MM.1S (cell line): ENCODE data around the gene ADCY3.

ENCODE experiments used
- DNase-seq: peaks from one replicate; pipeline ENCODE4 v3.0.0-alpha.2; 2015
- H2AFZ ChIP-seq: fragments of 300-600 bp; sonication (generic); 2 replicates; pipeline ENCODE4 v1.6.0; 2016; ENCODE audit warnings: antibody characterized with exemption, low read length
- H3F3A ChIP-seq: fragments of 300-600 bp; sonication (generic); 2 replicates; pipeline ENCODE4 v1.6.1; 2016; ENCODE audit warnings: mild to moderate bottlenecking, antibody characterized with exemption, low read length, moderate library complexity, mixed read lengths; ENCODE audit not compliant: insufficient read depth
- H3K27ac ChIP-seq: fragments of 300-600 bp; sonication (generic); 2 replicates; pipeline ENCODE4 v1.5.1; 2016; ENCODE audit warnings: mild to moderate bottlenecking, low read length
- H3K27me3 ChIP-seq: fragments of 300-600 bp; sonication (generic); replicated peaks from 2 replicates; pipeline ENCODE4 v1.6.0; 2016; ENCODE audit warnings: low read length; ENCODE audit not compliant: insufficient read depth
- H3K36me3 ChIP-seq: fragments of 300-600 bp; sonication (generic); replicated peaks from 2 replicates; pipeline ENCODE4 v1.6.1; 2016; ENCODE audit warnings: mild to moderate bottlenecking, low read length, mixed read lengths; ENCODE audit not compliant: insufficient read depth
- H3K4me1 ChIP-seq: fragments of 300-600 bp; sonication (generic); 2 replicates; pipeline ENCODE4 v1.6.1; 2016; ENCODE audit warnings: low read length, mixed read lengths
- H3K4me2 ChIP-seq: fragments of 300-600 bp; sonication (generic); 2 replicates; pipeline ENCODE4 v1.6.0; 2016; ENCODE audit warnings: low read depth, low read length
- H3K4me3 ChIP-seq: fragments of 300-600 bp; sonication (generic); 2 replicates; pipeline ENCODE4 v1.5.1; 2016; ENCODE audit warnings: low read length, mixed read lengths
- H3K79me2 ChIP-seq: fragments of 300-600 bp; sonication (generic); 2 replicates; pipeline ENCODE4 v1.6.1; 2016; ENCODE audit warnings: mixed run types, low read length, mixed read lengths
- H3K9ac ChIP-seq: fragments of 300-600 bp; sonication (generic); 2 replicates; pipeline ENCODE4 v1.6.1; 2016; ENCODE audit warnings: low read length, mixed read lengths
- H3K9me2 ChIP-seq: fragments of 300-600 bp; sonication (generic); replicated peaks from 2 replicates; pipeline ENCODE4 v1.6.1; 2016; ENCODE audit warnings: mild to moderate bottlenecking, low read length, mixed read lengths; ENCODE audit not compliant: insufficient read depth
- H3K9me3 ChIP-seq: fragments of 300-600 bp; sonication (generic); replicated peaks from 2 replicates; pipeline ENCODE4 v1.6.1; 2016; ENCODE audit warnings: mild to moderate bottlenecking, low read length, mixed read lengths; ENCODE audit not compliant: insufficient read depth
- H4K20me1 ChIP-seq: fragments of 300-600 bp; sonication (generic); 2 replicates; pipeline ENCODE4 v1.6.1; 2016; ENCODE audit warnings: mild to moderate bottlenecking, low read length, moderate library complexity, mixed read lengths; ENCODE audit not compliant: insufficient read depth
- CTCF ChIP-seq: fragments of 300-600 bp; sonication (generic); IDR thresholded peaks from 2 replicates; pipeline ENCODE4 v1.5.1; 2016; ENCODE audit warnings: antibody characterized with exemption, low read length, mixed read lengths
- EZH2 ChIP-seq: fragments of 300-600 bp; sonication (generic); optimal IDR thresholded peaks from 2 replicates; pipeline ENCODE3; 2017; ENCODE audit warnings: low read depth, mild to moderate bottlenecking, antibody characterized with exemption, low read length, mixed read lengths
- EZH2phosphoT487 ChIP-seq: fragments of 300-600 bp; sonication (generic); IDR thresholded peaks from 2 replicates; pipeline ENCODE4 v1.6.1; 2018; ENCODE audit warnings: antibody characterized with exemption, low read length

Gene ADCY3

DNA sequence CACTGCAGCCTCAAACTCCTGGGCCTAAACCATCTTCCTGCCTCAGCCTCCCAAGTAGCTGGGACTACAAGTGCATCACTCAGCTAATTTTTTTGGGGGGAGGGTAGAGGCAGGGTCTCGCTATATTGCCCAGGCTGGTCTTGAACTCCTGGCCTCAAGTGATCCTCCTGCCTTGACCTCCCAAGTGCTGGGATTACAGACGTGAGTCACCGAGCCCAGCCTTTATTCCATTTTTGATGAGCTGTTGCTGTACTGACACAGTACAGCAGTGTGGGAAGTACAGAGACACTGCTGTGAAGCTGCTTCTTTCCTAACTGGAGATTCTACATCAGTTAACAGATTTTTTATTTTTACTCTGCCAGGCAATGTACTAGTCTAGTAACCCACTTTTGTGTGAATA lies 145.7 kb downstream of the ADCY3 start:
- Histone ChIP-seq H3K79me2 (no peaks in the 10 kb centered on the region), H4K20me1 (no peaks in the 10 kb centered on the region), H3K4me2 (no peak overlapping the region), H3K9me3 (no peaks in the 10 kb centered on the region), H3K27me3 (no peaks in the 10 kb centered on the region), H3K27ac (no peak overlapping the region), H3K9ac (no peak overlapping the region), H3K9me2 (no peaks in the 10 kb centered on the region), H3K4me3 (no peak overlapping the region), H3K36me3 (no peaks in the 10 kb centered on the region), H3F3A (no peaks in the 10 kb centered on the region), H3K4me1 (no peaks in the 10 kb centered on the region), H2AFZ (no peak overlapping the region)
- no peak for TF ChIP-seq EZH2
- no peak for TF ChIP-seq EZH2phosphoT487
- no peak for TF ChIP-seq CTCF
- no peak for DNase-seq

DNA sequence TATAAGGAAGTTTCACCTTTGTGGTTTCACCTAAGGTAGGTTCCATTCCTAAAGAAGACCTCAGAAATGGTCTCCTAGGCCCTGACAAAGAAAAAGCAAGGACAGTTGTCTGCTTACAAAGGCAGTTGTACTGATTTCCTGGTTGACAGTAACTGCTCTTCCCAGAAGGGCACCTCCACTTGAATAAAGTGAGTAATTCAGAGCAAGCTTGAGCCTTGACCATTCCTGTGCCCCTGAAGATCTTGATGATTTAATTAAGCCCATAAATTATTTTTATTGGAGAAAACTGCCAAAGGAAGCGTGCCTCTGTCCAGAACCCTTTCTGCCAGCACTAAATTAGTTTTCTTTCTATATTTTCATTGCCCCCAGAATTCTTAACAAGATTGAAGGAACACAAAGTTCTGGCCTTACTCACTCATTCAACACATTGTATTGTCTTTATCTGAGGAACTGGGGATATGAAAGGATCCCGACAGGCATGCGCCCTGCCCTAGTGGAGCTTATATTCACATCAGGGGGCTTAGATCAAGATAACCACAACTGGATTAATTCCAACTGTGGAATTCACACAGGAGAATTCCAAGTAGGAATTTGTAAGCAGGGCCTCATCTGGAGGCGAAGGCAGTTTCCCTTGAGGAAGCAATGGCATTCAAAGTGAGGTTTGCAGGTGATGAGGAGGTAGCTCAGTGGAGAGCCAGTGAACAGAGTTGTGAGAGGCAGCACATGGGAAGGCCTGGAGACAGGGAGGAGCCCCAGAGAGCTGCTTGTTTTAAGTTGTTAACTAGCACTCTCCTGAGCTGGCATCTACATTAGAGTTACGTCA lies 148.1 kb downstream of the ADCY3 start:
- Histone ChIP-seq H3K27ac (no peak overlapping the region), H3K27me3 (no peaks in the 10 kb centered on the region), H3K4me2 (no peak overlapping the region), H3K9me3 (no peaks in the 10 kb centered on the region), H3K9ac (no peak overlapping the region), H3K36me3 (no peaks in the 10 kb centered on the region), H3K4me3 (no peak overlapping the region), H3F3A (no peaks in the 10 kb centered on the region), H4K20me1 (no peaks in the 10 kb centered on the region), H3K79me2 (no peaks in the 10 kb centered on the region), H3K9me2 (no peaks in the 10 kb centered on the region), H2AFZ (no peak overlapping the region), H3K4me1 (no peaks in the 10 kb centered on the region)
- no peak for DNase-seq
- no peak for TF ChIP-seq CTCF
- TF ChIP-seq EZH2phosphoT487 = no peak
- TF ChIP-seq EZH2 = no peak

DNA sequence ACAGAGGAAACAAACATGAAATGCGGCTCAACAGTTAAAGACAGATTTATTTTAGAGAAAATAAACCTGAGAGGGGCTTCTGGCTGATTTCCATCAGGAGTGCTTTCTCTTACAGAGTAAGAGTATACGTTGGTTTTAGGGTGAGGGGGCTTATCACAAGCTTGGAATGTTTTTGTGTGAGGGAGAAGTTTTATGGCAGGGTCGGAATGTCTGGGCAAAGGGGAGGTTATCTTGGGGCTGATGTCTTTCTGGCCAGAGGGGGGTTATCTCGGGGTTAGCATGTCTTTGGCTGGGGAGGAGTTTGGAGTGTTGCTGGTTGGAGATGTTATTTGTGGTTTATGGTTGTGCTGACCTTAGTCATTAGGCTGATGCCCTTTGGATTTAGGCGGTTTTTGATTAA lies 149.0 kb downstream of the ADCY3 start:
- Histone ChIP-seq H3K27ac (no peak overlapping the region), H3K4me1 (peaks cover 5% of the 10 kb centered on the region), H3F3A (no peaks in the 10 kb centered on the region)

More for the DNA sequence above, 149.0 kb downstream of the ADCY3 start:
- Histone ChIP-seq H4K20me1 (no peaks in the 10 kb centered on the region), H2AFZ (no peak overlapping the region), H3K4me3 (no peak overlapping the region), H3K9me3 (no peaks in the 10 kb centered on the region), H3K4me2 (no peak overlapping the region), H3K9me2 (no peaks in the 10 kb centered on the region), H3K27me3 (no peaks in the 10 kb centered on the region), H3K36me3 (no peaks in the 10 kb centered on the region), H3K79me2 (no peaks in the 10 kb centered on the region), H3K9ac (no peak overlapping the region)
- no peak for DNase-seq
- no peak for TF ChIP-seq EZH2
- TF ChIP-seq EZH2phosphoT487 = no peak
